Body of pancreas (tissue), 4 donors: ENCODE data around the gene HMSD.

ENCODE experiments used
- CTCF ChIP-seq, 7 experiments: fragments of 450-650 bp in 4 of 7; fragments of 200-600 bp in 3 of 7; sonication (generic) in 3 of 7; IDR thresholded peaks; one replicate each; pipeline ENCODE4 v1.5.1; 2016 to 2019; ENCODE audit warnings: antibody characterized with exemption in 7 of 7
- POLR2A ChIP-seq, 3 donors: fragments of 450-650 bp; IDR thresholded peaks; one replicate each; pipeline ENCODE4 v1.6.1; 2016; ENCODE audit warnings: antibody characterized with exemption in 3 of 3, mild to moderate bottlenecking in 2 of 3

DNA sequence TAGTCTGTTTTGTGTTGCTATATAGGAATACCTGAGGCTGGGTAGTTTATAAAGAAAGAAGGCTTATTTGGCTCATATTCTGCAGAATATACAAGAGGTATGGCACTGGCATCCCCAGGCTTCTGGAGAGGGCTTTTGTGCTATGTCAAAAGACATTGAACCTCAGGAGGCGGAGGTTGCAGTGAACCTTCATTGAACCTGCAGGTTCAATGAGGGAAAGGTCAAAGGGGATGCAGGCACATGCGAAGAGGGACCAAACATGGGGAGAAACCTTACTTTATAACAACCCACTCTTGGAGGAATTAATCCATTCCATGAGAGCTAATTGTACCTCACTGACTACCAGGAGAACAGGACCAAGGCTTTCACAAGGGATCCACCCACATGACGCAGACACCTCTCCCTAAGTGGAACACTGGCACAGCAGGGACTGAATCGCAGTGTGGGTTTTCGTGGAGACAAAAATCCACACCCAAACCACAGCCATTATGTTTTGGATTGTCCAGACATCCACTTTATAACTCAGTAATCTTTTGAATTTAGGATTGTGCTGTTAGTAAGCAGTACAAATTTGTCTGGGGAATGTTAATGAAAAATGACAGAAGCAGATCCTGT, 16.7 kb downstream of the HMSD start:
- TF ChIP-seq CTCF (IDR thresholded peaks at IDR 0.05) (no peak), POLR2A (IDR thresholded peaks at IDR 0.05) (no peak)
